Measurements from ENCODE around the gene PITPNC1. TPM values are rescaled to one million over a fixed set of nuclear protein-coding genes. Genes with fewer than 3 reads are reported as not detected.
A peak's percentile ranks its signal among the peaks of the same experiment; 100 is the strongest.

PITPNC1 gene
- total and polyA plus RNA-seq, 2 of the 13 experiments (the other 11 are each of a cell fraction or from before 2014, with no cell fraction given): 4.1 to 5.7 TPM

DNA sequence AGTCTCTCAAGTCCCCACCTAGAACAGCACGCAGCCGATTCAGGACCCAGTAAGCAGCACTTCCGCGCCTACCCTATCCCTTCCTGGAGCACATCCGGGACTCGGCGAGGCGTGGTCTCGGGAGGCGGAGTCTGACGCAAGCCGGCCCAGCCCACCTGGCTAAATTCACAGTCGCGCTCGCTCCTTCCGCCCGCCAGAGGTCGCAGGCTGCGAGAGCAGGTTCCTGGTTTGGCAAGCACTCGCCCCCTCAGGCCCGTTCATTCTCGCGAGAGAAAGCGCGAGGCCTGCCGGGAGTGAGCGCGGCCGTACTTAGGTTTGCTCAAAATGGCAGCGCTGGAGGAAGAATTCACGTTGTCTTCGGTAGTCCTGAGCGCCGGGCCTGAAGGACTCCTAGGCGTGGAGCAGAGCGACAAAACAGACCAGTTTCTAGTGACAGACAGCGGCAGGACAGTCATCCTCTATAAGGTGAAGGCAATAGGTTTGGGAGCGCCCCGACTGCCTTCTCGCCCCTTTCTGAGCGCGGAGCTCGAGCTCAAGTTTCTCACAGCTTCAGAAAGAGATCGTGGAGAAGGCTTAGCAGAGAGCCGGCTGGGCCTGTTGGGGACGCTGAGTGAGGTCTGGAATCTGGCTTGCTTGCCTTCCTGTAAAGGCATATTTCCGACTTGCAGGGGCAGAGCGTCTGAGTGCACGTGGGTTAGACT lies 340.7 kb downstream of the PITPNC1 start, which contains the start of gene NOL11 (continued):
- TF ChIP-seq ZFP41 (CRISPR knock-in tag; IDR thresholded peaks at IDR 0.05; ENCODE audit: borderline replicate concordance) (no peak; the same call in 1 of the 2 replicates), ZNF354B (CRISPR knock-in tag; IDR thresholded peaks at IDR 0.05) (peak; percentile 97), ZNF644 (CRISPR knock-in tag; IDR thresholded peaks at IDR 0.05; ENCODE audit: low read depth) (peak; percentile 82; the same call in 1 of the 2 replicates), ZBTB7A (CRISPR knock-in tag; IDR thresholded peaks at IDR 0.05) (peak; percentile 43; the same call in 1 of the 2 replicates), ZNF616 (CRISPR knock-in tag; IDR thresholded peaks at IDR 0.05; ENCODE audit: low read depth) (peak; percentile 92), XRCC5 (optimal IDR thresholded peaks at IDR 0.05; ENCODE audit: low read length) (peak; percentile 99), GPBP1L1 (CRISPR knock-in tag; IDR thresholded peaks at IDR 0.05) (no peak), HES4 (CRISPR knock-in tag; IDR thresholded peaks at IDR 0.05; ENCODE audit: borderline replicate concordance) (peak; percentile 93), MAZ (IDR thresholded peaks at IDR 0.05; ENCODE audit: borderline replicate concordance, low read depth, low read length) (peak; percentile 97), MAZ (CRISPR knock-in tag; IDR thresholded peaks at IDR 0.05; ENCODE audit: low read depth) (peak; percentile 98), HOXA9 (CRISPR knock-in tag; IDR thresholded peaks at IDR 0.05; ENCODE audit: borderline replicate concordance) (no peak; the same call in 1 of the 2 replicates), ZNF207 (IDR thresholded peaks at IDR 0.05; ENCODE audit: borderline replicate concordance) (no peak), CCDC6 (CRISPR knock-in tag; IDR thresholded peaks at IDR 0.05) (no peak; the same call in 1 of the 2 replicates), FIP1L1 (IDR thresholded peaks at IDR 0.05; ENCODE audit: borderline replicate concordance, insufficient read depth, low read depth, low read length) (peak; percentile 58; the same call in 1 of the 2 replicates), ZMYM3 (CRISPR knock-in tag; IDR thresholded peaks at IDR 0.05) (peak; percentile 80; the same call in 1 of the 2 replicates), SP5 (CRISPR knock-in tag; IDR thresholded peaks at IDR 0.05; ENCODE audit: borderline replicate concordance, low read depth) (peak; percentile 65; the same call in 1 of the 2 replicates), KAT8 (CRISPR knock-in tag; IDR thresholded peaks at IDR 0.05) (peak; percentile 99), ZNF75D (CRISPR knock-in tag; IDR thresholded peaks at IDR 0.05; ENCODE audit: borderline replicate concordance) (no peak), FOXM1 (CRISPR knock-in tag; IDR thresholded peaks at IDR 0.05) (no peak), SRSF1 (optimal IDR thresholded peaks at IDR 0.05; ENCODE audit: low read depth, low read length) (peak; percentile 71), ZFAT (CRISPR knock-in tag; conservative IDR thresholded peaks at IDR 0.05) (no peak; the same call in 1 of the 2 replicates), TOPORS (CRISPR knock-in tag; IDR thresholded peaks at IDR 0.05) (peak; percentile 99), AGO2 (optimal IDR thresholded peaks at IDR 0.05; ENCODE audit: low read depth, low read length) (peak; percentile 49), TEAD3 (CRISPR knock-in tag; optimal IDR thresholded peaks at IDR 0.05; ENCODE audit: borderline replicate concordance) (peak; percentile 93), SMAD3 (CRISPR knock-in tag; IDR thresholded peaks at IDR 0.05) (peak; percentile 32; the same call in 1 of the 2 replicates)
- TF ChIP-seq, protein P1, sequence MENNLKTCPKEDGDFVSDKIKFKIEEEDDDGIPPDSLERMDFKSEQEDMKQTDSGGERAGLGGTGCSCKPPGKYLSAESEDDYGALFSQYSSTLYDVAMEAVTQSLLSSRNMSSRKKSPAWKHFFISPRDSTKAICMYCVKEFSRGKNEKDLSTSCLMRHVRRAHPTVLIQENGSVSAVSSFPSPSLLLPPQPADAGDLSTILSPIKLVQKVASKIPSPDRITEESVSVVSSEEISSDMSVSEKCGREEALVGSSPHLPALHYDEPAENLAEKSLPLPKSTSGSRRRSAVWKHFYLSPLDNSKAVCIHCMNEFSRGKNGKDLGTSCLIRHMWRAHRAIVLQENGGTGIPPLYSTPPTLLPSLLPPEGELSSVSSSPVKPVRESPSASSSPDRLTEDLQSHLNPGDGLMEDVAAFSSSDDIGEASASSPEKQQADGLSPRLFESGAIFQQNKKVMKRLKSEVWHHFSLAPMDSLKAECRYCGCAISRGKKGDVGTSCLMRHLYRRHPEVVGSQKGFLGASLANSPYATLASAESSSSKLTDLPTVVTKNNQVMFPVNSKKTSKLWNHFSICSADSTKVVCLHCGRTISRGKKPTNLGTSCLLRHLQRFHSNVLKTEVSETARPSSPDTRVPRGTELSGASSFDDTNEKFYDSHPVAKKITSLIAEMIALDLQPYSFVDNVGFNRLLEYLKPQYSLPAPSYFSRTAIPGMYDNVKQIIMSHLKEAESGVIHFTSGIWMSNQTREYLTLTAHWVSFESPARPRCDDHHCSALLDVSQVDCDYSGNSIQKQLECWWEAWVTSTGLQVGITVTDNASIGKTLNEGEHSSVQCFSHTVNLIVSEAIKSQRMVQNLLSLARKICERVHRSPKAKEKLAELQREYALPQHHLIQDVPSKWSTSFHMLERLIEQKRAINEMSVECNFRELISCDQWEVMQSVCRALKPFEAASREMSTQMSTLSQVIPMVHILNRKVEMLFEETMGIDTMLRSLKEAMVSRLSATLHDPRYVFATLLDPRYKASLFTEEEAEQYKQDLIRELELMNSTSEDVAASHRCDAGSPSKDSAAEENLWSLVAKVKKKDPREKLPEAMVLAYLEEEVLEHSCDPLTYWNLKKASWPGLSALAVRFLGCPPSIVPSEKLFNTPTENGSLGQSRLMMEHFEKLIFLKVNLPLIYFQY (CRISPR knock-in tag; IDR thresholded peaks at IDR 0.05; ENCODE audit: borderline replicate concordance): peak; percentile 93
